ENCODE measurements around the gene DGKZ.

The DGKZ gene

DNA sequence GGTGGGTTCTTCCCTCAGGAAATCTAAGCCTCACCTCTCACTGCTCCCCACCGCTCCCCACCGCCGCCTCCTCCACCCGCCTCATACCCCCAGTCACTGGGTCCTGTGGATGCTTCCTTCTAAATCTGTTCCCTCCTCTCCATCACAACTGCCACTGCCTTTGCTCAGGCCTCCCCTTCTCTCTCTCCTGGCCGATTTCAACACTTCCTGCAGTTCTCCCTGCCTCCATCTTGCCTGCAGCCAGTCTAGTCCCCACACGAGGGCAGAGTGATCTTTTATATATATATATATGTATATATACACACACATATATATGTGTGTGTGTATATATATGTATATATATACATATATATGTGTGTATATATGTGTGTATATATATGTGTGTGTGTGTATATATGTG, 42.0 kb upstream of the DGKZ start:
- no peak overlapping the region for H3K27ac ChIP-seq
- TF ChIP-seq, protein P1, sequence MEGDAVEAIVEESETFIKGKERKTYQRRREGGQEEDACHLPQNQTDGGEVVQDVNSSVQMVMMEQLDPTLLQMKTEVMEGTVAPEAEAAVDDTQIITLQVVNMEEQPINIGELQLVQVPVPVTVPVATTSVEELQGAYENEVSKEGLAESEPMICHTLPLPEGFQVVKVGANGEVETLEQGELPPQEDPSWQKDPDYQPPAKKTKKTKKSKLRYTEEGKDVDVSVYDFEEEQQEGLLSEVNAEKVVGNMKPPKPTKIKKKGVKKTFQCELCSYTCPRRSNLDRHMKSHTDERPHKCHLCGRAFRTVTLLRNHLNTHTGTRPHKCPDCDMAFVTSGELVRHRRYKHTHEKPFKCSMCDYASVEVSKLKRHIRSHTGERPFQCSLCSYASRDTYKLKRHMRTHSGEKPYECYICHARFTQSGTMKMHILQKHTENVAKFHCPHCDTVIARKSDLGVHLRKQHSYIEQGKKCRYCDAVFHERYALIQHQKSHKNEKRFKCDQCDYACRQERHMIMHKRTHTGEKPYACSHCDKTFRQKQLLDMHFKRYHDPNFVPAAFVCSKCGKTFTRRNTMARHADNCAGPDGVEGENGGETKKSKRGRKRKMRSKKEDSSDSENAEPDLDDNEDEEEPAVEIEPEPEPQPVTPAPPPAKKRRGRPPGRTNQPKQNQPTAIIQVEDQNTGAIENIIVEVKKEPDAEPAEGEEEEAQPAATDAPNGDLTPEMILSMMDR (IDR thresholded peaks at IDR 0.05), result no peak; the same call in 1 of the 2 replicates
- TF ChIP-seq ZFX (IDR thresholded peaks at IDR 0.05; ENCODE audit: borderline replicate concordance), result no peak

DNA sequence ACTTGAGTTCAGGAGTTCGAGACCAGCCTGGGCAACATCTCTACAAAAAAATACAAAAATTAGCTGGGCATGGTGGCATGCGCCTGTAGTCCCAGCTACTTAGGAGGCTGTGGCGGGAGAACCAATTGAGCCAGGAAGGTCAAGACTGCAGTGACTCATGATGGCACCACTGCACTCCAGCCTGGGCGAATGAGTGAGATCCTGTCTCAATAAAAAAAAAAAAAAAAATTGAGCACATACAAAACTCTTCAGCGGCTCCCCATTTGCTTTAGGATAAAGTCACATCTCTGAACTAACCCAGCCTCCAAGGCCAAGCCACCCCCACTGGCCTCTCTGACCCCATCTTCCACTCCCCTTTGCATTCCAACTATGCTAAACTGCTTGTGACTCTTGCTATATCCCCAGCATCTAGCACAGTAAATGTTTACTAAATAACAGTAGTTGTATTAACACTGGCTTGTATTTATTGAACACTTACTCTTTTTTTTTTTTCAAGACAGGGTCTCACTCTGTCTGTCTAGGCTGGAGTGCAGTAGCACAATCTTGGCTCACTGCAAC, 40.9 kb upstream of the DGKZ start:
- TF ChIP-seq, protein P1 (IDR thresholded peaks at IDR 0.05), result no peak
- TF ChIP-seq ZFX (IDR thresholded peaks at IDR 0.05; ENCODE audit: borderline replicate concordance), result no peak
- H3K27ac ChIP-seq, result no peak overlapping the region

DNA sequence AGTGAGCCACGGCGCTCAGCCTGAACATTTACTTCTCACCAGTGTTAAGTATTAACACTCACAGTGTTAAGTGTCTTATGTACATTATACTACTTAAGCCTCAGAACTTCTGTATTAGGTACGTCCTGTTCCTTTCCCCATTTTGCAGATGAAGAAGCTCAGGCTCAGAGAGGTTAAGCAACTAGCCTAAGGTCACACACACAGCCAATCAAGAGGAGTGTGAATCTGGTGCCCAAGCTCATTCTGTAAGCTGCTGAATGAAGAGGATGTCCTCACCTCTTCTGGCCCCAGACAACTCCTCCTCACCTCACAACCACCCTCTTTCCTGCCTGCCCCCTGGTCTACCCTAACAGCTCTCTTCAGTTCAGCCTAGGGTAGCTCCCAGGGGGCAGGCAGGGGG, 39.9 kb upstream of the DGKZ start:
- no peak overlapping the region for H3K27ac ChIP-seq
- no peak for TF ChIP-seq ZFX (IDR thresholded peaks at IDR 0.05; ENCODE audit: borderline replicate concordance)
- TF ChIP-seq, protein P1 (IDR thresholded peaks at IDR 0.05), result no peak

DNA sequence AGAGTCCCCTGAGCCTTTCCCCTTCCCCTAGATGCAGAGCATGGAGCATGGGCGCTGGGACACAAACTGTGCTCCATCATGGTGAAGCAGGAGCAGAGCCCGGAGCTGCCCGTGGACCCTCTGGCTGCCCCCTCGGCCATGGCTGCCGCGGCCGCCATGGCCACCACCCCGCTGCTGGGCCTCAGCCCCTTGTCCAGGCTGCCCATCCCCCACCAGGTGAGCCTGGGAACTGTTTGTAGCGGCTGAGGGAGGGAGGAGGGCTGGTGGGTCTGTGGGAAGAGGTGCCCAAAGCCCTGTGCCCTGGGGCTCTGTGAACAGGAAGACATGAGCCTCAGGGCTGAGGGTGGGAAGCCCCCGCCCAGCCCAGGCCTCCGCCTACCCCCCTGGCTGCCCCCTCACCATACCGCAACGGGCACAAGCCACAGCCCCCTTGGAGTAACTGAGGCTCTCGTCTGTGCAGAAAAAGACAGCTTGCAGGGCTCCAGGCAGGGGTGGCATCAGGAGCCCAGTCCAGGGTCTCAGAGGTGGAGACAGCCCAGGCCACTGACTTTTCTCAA, 39.4 kb upstream of the DGKZ start:
- no peak for TF ChIP-seq ZFX (IDR thresholded peaks at IDR 0.05; ENCODE audit: borderline replicate concordance)
- TF ChIP-seq, protein P1 (IDR thresholded peaks at IDR 0.05), result no peak
- no peak overlapping the region for H3K27ac ChIP-seq

DNA sequence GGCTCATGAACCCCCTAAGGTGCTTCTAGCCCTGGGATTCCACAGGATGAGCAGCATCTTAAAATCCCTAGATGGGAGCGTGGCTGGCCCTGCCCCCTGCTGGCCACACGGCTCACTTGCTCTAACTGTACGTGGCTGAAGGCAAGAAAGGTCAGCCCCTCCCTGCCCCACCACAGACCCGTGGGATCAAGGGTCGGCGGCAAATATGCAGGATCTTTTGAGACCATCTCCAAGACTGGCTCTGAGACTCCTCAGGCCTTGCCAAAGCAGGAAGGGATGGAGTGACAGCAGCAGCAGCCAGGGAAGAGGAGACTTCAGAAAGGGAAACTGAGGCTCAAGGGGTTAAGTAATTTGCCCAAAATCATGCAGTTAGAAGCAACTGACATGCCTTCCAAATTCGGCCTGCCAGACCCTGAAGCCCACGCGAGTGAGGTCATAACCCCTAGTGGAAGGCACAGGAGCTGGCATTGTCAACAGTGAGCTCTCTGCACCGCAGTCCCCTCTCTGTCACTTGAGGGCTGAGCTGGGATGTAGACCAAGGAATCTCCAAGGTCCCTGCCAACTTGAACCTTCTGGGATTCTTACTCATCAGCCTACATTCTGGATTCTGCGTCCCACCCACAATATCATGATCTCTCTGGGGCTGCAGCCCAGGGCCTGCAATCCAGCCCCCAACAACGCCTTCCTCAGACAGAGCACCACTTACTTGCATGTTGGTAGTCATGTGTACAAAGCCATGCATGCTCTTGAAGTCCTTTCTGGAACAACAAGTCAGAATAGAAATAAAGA, 38.4 kb upstream of the DGKZ start:
- no peak overlapping the region for H3K27ac ChIP-seq
- no peak for TF ChIP-seq ZFX (IDR thresholded peaks at IDR 0.05; ENCODE audit: borderline replicate concordance)
- TF ChIP-seq, protein P1 (IDR thresholded peaks at IDR 0.05), result peak; percentile 97

DNA sequence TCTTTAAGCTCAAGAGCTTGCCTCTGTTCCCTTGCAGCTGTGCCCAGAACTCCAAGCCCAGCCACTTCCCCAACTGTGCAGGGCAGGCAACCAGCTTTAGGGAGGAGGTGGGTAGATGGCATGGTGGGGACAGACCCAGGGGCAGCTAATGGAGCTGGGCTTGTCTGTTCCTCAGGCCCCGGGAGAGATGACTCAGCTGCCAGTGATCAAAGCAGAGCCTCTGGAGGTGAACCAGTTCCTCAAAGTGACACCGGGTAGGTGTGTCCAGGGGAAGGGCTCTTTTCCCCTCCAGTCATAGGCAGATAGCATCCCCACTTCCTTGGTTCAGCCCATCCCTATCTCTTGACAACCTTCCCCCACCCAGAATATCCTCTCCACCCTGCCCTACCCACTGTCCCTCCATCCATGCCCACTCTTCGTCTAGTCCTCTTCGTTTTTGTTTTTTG, 37.4 kb upstream of the DGKZ start:
- no peak overlapping the region for H3K27ac ChIP-seq
- no peak for TF ChIP-seq ZFX (IDR thresholded peaks at IDR 0.05; ENCODE audit: borderline replicate concordance)
- TF ChIP-seq, protein P1 (IDR thresholded peaks at IDR 0.05), result no peak

Data from 22Rv1 (cell line).